Measurements from ENCODE around the gene ALK.

ALK gene

GRCh38 chr2:29469516-29469915 lies 451.9 kb downstream of the ALK start:
- DNase-seq (ENCODE audit: low spot score) = no peak
- TF ChIP-seq CTCF (IDR thresholded peaks at IDR 0.05; ENCODE audit: extremely low read depth, missing control alignments) = no peak

- TF ChIP-seq CTCF (IDR thresholded peaks at IDR 0.05; ENCODE audit: extremely low read depth, missing control alignments) = no peak
- no peak for DNase-seq (ENCODE audit: low spot score)
Measured at GRCh38 chr2:29463181-29463900, 458.0 kb downstream of the ALK start.

GRCh38 chr2:29462293-29462692 lies 459.1 kb downstream of the ALK start:
- no peak for TF ChIP-seq CTCF (IDR thresholded peaks at IDR 0.05; ENCODE audit: extremely low read depth, missing control alignments)
- DNase-seq (ENCODE audit: low spot score) = no peak

- TF ChIP-seq CTCF (IDR thresholded peaks at IDR 0.05; ENCODE audit: extremely low read depth, missing control alignments) = no peak
- DNase-seq (ENCODE audit: low spot score) = no peak
Measured at GRCh38 chr2:29460190-29460589, 461.2 kb downstream of the ALK start.

- no peak for DNase-seq (ENCODE audit: low spot score)
Measured at GRCh38 chr2:29459445-29460179, 461.8 kb downstream of the ALK start.

GRCh38 chr2:29456429-29456828 lies 465.0 kb downstream of the ALK start:
- no peak for TF ChIP-seq CTCF (IDR thresholded peaks at IDR 0.05; ENCODE audit: extremely low read depth, missing control alignments)
- DNase-seq (ENCODE audit: low spot score) = no peak

More at GRCh38 chr2:29459445-29460179, 461.8 kb downstream of the ALK start:
- no peak for TF ChIP-seq CTCF (IDR thresholded peaks at IDR 0.05; ENCODE audit: extremely low read depth, missing control alignments)

- TF ChIP-seq CTCF (IDR thresholded peaks at IDR 0.05; ENCODE audit: extremely low read depth, missing control alignments) = no peak
- no peak for DNase-seq (ENCODE audit: low spot score)
Measured at GRCh38 chr2:29455200-29455860, 466.1 kb downstream of the ALK start.

Measured in GM20000 (cell line).